GM18498 (cell line): ENCODE results near the gene EML2.
"Not testable (repeated sequence)": the region's sequence is repeated elsewhere in the genome, so short reads cannot be mapped to it uniquely, and the experiment has no call there.

ENCODE experiments used
- ATAC-seq: cut with Tn5 transposase; IDR thresholded peaks from one replicate; pipeline ENCODE4 v1.9.1; 2021; ENCODE audit warnings: mild to moderate bottlenecking, moderate library complexity; ENCODE audit not compliant: unreplicated experiment

EML2 gene

GRCh38 chr19:45621389-45621788 is 17.8 kb downstream of the EML2 start:
- no peak for ATAC-seq

- ATAC-seq, result no peak
These were observed 22.5 kb downstream of the EML2 start for GRCh38 chr19:45616704-45617017.

- no peak for ATAC-seq
These were observed 23.1 kb downstream of the EML2 start for GRCh38 chr19:45615795-45616703.

GRCh38 chr19:45615056-45615455 is 24.1 kb downstream of the EML2 start:
- ATAC-seq, result not testable (repeated sequence)

- peak; percentile 55 for ATAC-seq
These were observed 25.1 kb downstream of the EML2 start for GRCh38 chr19:45613926-45614725.

- ATAC-seq, result no peak
These were observed 30.2 kb downstream of the EML2 start for GRCh38 chr19:45608948-45609347.

GRCh38 chr19:45607071-45608029 is 31.8 kb downstream of the EML2 start:
- no peak for ATAC-seq

GRCh38 chr19:45601524-45602374 is 37.4 kb downstream of the EML2 start, which contains the start of gene GPR4:
Gene GPR4, minus strand, starts transcription at chr19:45602212. Its CDS starts 10,346 bp downstream, at chr19:45591866.
- no peak for ATAC-seq

- no peak for ATAC-seq
These were observed 38.1 kb downstream of the EML2 start for GRCh38 chr19:45601115-45601514.

GRCh38 chr19:45600340-45600885 is 38.8 kb downstream of the EML2 start:
- no peak for ATAC-seq

GRCh38 chr19:45599286-45599685 is 39.9 kb downstream of the EML2 start:
- ATAC-seq, result no peak

- no peak for ATAC-seq
These were observed 40.8 kb downstream of the EML2 start for GRCh38 chr19:45598267-45599001.

- ATAC-seq, result no peak
These were observed 41.6 kb downstream of the EML2 start for GRCh38 chr19:45597425-45598111.

GRCh38 chr19:45595814-45596213 is 43.4 kb downstream of the EML2 start:
- ATAC-seq, result no peak

GRCh38 chr19:45593520-45593919 is 45.7 kb downstream of the EML2 start:
- no peak for ATAC-seq

- no peak for ATAC-seq
These were observed 46.8 kb downstream of the EML2 start for GRCh38 chr19:45592366-45592765.

- ATAC-seq, result no peak
These were observed 47.6 kb downstream of the EML2 start for GRCh38 chr19:45591638-45592005.

- ATAC-seq, result no peak
These were observed 48.1 kb downstream of the EML2 start for GRCh38 chr19:45591004-45591637.
